Prostate gland (tissue), 2 donors: ENCODE data around the gene ANTKMT. TPM values are rescaled to one million over a fixed set of nuclear protein-coding genes. Genes with fewer than 3 reads are reported as not detected.

Experiments used
- DNase-seq: peaks from one replicate; pipeline ENCODE4 v3.0.0-alpha.2; 2019; ENCODE audit warnings: low spot score
- H3K27ac ChIP-seq, 2 donors: fragments of 200-600 bp; sonication (generic); 2 replicates each; pipeline ENCODE4 v1.5.1; 2017 to 2019
- H3K27me3 ChIP-seq: fragments of 200-600 bp; sonication (generic); replicated peaks from 2 replicates; pipeline ENCODE4 v1.5.1; 2019; ENCODE audit not compliant: insufficient read depth
- H3K36me3 ChIP-seq, 2 donors: fragments of 200-600 bp; sonication (generic); 1 replicate in 1 of 2; 2 replicates in 1 of 2; pipeline versions ENCODE4 v1.5.1 to v1.8.1; 2017 to 2019
- H3K4me1 ChIP-seq: fragments of 200-600 bp; sonication (generic); replicated peaks from 2 replicates; pipeline ENCODE4 v1.5.1; 2019
- H3K4me3 ChIP-seq, 2 donors: fragments of 200-600 bp; sonication (generic); 2 replicates each; pipeline ENCODE4 v1.5.1; 2017 to 2019
- H3K9me3 ChIP-seq: fragments of 200-600 bp; sonication (generic); 2 replicates; pipeline ENCODE4 v1.5.1; 2017
- POLR2A ChIP-seq: fragments of 450-650 bp; IDR thresholded peaks from one replicate; pipeline ENCODE4 v1.6.1; 2016; ENCODE audit warnings: antibody characterized with exemption, mild to moderate bottlenecking
- POLR2AphosphoS5 ChIP-seq: sonication (generic); formaldehyde crosslinking; IDR thresholded peaks from one replicate; pipeline ENCODE4 v1.6.1; 2017; ENCODE audit warnings: antibody characterized with exemption
- WGBS: methylation state at CpG from one replicate; pipeline ENCODE4 v1.1.5; 2018; 5-methylcytosine and 5-hydroxymethylcytosine counted together
- intact Hi-C: fragments of 100-400 bp; cut with DNase I; formaldehyde crosslinking; loops from one replicate; pipeline ENCODE4 v1.14.2; 2022
- total RNA-seq, 2 donors: library from RNA; depleted of rRNA; stranded (reverse); fragments of >200 nt; gene quantifications; one replicate each; pipeline ENCODE4 v1.1.0, GENCODE V29; 2016
- TF ChIP-seq, protein P1 (sequence below), 4 experiments: fragments of 200-600 bp in 2 of 4; fragments of 450-650 bp in 2 of 4; sonication (generic) in 2 of 4; IDR thresholded peaks; 1 replicate in 3 of 4; 2 replicates in 1 of 4; pipeline ENCODE4 v1.5.1; 2016 to 2019; ENCODE audit warnings: antibody characterized with exemption in 4 of 4, mild to moderate bottlenecking in 2 of 4, moderate library complexity in 2 of 4

The ANTKMT gene
- total RNA-seq, 2 donors from 2014 or later: 55.3 to 73.1 TPM

DNA sequence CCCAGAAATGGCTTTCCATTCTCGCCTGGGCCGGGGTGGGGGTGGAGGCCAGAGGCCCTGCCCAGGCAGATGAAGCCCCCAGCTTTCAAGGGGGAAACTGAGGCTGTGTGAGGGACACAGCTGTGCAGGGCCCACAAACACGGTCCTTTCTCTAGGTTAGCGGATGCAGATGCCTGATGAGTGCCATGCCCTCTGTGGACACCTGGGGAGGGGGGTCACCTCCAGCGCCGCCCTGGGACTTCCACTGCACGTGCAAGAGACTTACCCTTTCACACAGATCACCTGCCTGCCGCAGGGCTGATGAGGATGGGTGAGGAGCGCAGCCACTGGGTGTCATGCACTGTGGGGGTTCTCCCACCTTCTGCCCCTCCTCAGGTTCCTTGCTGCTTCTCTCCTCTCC lies 2.6 kb upstream of the ANTKMT start:
- DNase-seq: no peak
- H3K4me3 ChIP-seq: no peak overlapping the region
- H3K9me3 ChIP-seq: no peaks in the 10 kb centered on the region
- intact Hi-C loops: no loop called here
- H3K27me3 ChIP-seq: no peaks in the 10 kb centered on the region
- no peaks in the 10 kb centered on the region for H3K36me3 ChIP-seq
- peaks cover 29% of the 10 kb centered on the region for H3K4me1 ChIP-seq
- TF ChIP-seq POLR2A (no peak), POLR2AphosphoS5 (no peak)
- TF ChIP-seq, protein P1, sequence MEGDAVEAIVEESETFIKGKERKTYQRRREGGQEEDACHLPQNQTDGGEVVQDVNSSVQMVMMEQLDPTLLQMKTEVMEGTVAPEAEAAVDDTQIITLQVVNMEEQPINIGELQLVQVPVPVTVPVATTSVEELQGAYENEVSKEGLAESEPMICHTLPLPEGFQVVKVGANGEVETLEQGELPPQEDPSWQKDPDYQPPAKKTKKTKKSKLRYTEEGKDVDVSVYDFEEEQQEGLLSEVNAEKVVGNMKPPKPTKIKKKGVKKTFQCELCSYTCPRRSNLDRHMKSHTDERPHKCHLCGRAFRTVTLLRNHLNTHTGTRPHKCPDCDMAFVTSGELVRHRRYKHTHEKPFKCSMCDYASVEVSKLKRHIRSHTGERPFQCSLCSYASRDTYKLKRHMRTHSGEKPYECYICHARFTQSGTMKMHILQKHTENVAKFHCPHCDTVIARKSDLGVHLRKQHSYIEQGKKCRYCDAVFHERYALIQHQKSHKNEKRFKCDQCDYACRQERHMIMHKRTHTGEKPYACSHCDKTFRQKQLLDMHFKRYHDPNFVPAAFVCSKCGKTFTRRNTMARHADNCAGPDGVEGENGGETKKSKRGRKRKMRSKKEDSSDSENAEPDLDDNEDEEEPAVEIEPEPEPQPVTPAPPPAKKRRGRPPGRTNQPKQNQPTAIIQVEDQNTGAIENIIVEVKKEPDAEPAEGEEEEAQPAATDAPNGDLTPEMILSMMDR (IDR thresholded peaks at IDR 0.05): no peak
- no peak overlapping the region for H3K27ac ChIP-seq
- WGBS: 91% methylated on average over 9 of the region's 9 CpGs

DNA sequence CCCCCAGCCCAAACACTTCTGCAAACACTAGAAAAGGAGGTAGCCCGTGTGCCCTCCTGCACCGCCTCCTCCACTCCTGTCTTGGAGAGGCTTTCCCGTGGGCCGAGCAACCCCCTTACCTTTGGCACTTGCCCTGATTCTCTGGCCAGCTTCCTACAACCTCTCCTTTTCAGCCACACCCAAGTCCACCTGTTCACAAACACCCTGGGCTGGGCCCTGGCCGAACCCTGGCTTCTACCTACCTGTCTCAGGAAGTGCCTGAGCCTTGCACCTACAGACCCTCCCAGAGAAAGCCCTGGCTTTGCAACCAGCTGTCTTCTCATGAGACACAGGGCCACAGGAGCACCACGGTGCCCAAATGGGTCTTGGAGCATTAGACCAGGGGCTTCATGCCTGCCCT lies 2.0 kb upstream of the ANTKMT start:
- Histone ChIP-seq H3K4me3 (no peak overlapping the region), H3K4me1 (peaks cover 29% of the 10 kb centered on the region), H3K36me3 (no peaks in the 10 kb centered on the region), H3K27ac (no peak overlapping the region), H3K27me3 (no peaks in the 10 kb centered on the region), H3K9me3 (no peaks in the 10 kb centered on the region)
- no peak for TF ChIP-seq POLR2AphosphoS5
- TF ChIP-seq, protein P1 (IDR thresholded peaks at IDR 0.05): no peak
- TF ChIP-seq POLR2A: no peak
- WGBS: 84% methylated on average over 6 of the region's 6 CpGs
- DNase-seq: no peak
- intact Hi-C loops: no loop called here

GRCh38 chr16:719815-720446 lies 1.0 kb upstream of the ANTKMT start:
- DNase-seq: no peak
- 11% methylated on average over 12 of the region's 16 CpGs for WGBS
- TF ChIP-seq, protein P1 (IDR thresholded peaks at IDR 0.05): no peak
- TF ChIP-seq POLR2A (no peak), POLR2AphosphoS5 (no peak)
- H3K4me1 ChIP-seq: peaks cover 25% of the 10 kb centered on the region
- H3K36me3 ChIP-seq: no peaks in the 10 kb centered on the region
- no peaks in the 10 kb centered on the region for H3K9me3 ChIP-seq
- intact Hi-C loops: no loop called here
- H3K4me3 ChIP-seq: peak overlapping the region; percentile 61 to 79
- no peaks in the 10 kb centered on the region for H3K27me3 ChIP-seq
- H3K27ac ChIP-seq: no peak overlapping the region

GRCh38 chr16:720447-720989 lies 428 bp upstream of the ANTKMT start:
- Histone ChIP-seq H3K4me3 (peak overlapping the region; percentile 61 to 79), H3K36me3 (no peaks in the 10 kb centered on the region), H3K9me3 (no peaks in the 10 kb centered on the region), H3K27ac (peak overlapping the region; percentile 51 to 76), H3K27me3 (no peaks in the 10 kb centered on the region), H3K4me1 (peaks cover 24% of the 10 kb centered on the region)
- WGBS: 1% methylated on average over 13 of the region's 38 CpGs
- intact Hi-C loops: no loop called here
- no peak for DNase-seq
- TF ChIP-seq POLR2A (no peak), POLR2AphosphoS5 (no peak)
- TF ChIP-seq, protein P1 (IDR thresholded peaks at IDR 0.05): no peak
